ENCODE measurements around the gene SKAP1.
"Not testable (repeated sequence)": the region's sequence is repeated elsewhere in the genome, so short reads cannot be mapped to it uniquely, and the experiment has no call there.

SKAP1 gene

DNA sequence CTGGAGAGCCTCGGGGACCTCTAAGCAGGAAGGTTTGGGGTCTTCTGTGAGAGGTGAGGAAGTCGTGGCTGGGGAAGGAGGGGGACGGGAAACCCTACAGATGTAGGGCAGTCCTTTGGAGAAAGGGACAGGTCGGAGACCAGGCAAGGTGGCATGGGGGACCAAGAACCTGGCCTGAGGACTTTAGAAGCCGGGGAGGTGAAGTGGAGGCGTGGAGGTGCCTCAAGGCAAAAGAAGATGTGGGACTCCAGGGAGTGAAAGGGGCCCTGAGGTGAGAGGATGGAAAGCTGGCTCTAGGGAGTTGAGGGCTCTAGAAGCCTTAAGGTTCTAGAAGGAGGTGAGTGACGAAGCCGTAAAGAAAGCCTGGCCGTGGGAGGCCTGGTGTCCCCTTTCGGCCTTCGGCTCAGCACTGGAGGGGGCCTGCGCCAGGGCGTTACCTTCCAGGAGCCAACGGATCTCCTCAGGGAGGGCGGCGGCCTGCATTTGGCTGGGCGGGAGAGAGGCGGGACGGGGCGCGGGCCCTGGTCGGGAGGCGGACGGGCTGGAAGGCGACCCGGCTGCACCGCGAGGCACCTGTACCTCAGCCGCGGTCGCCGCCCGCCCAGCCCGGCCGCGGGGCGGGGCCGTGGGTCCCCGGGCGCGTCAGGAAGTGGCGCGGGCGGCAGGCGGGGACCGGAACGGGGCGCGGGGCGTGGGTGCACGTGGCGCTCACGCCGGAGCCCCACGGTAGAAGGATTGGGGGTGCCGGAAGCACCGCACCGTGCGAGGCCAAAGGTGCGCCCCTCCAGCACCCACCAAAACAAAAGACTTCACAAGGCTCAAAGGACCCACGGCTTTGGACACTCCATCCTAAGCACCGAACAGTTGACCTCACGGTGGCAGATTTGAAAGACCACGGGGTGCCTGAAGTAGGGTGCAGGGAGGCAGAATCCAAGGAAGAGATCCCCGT lies at the start of gene SKAP1:
Gene SKAP1, minus strand, starts transcription at position 577 of the 949 bp plus-strand sequence.
- DNase-seq = no peak

DNA sequence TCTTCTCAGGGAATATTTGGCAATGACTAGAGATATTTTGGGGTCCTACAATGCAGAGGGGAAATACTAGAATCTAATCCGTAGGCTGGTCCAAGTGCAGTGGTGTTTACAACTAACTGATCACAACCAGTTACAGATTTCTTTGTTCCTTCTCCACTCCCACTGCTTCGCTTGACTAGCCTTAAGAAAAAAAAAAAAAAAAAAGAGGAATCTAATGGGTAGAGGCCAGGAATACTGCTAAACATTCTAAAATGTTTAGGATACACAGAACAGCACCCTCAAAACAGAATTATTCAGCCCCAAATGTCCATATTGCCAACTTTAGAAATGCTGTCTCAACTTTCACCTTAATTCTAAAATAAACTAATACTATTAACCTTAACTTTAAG lies 49.0 kb upstream of the SKAP1 start:
- DNase-seq = no peak

DNA sequence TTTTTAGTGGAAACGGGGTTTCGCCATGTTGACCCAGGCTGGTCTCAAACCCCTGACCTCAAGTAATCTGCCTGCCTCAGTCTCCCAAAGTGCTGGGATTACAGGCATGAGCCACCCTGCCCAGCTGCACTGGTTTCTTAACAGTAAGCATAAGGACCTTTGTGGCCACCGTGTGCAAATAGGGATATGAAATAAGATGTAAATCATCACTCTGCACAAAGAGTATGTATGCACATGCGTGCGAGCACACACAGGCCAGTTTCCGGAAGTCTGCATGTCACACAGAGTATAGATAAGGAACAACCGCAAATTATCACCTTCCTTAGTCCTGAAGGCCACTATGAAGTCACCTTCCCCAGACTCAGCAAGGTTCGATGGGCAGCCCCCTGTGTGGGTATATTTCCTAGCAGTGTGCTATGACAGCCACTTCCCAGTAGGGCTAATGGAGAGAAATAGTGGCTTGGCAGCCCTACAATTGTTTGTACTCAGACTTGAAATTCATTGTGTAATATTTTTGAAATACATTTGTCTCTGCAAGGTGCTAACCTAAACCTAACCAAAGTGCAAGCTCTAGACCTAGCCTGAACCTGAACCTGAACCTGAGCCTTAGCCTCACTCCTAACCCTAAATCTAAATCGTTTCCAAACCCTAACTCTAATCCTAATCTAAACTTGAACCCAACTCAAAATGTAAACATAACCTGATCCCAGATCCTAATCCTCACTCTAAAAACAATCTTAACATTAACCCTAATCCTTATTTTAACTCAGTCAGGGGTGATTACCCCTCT lies 48.4 kb upstream of the SKAP1 start:
- no peak for DNase-seq

DNA sequence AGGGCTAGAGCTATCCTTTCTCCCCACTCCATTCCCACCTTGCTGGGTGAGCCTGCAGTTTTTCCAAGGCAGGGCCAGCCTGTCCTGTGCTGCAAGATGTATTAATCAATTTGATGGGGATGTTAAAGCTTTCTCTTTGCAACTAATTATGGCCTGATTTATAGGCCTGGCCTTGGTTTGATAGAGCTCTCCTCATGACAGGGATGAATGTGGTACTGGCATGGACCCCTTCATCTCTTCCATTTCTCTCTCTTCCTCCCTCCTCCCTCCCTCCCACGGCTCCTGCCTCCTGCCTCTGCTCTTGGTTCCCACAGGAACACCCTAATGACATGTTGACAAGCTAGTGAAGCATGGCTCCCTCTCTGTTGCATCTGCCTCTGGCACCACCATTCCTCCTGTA lies 47.2 kb upstream of the SKAP1 start:
- no peak for DNase-seq

DNA sequence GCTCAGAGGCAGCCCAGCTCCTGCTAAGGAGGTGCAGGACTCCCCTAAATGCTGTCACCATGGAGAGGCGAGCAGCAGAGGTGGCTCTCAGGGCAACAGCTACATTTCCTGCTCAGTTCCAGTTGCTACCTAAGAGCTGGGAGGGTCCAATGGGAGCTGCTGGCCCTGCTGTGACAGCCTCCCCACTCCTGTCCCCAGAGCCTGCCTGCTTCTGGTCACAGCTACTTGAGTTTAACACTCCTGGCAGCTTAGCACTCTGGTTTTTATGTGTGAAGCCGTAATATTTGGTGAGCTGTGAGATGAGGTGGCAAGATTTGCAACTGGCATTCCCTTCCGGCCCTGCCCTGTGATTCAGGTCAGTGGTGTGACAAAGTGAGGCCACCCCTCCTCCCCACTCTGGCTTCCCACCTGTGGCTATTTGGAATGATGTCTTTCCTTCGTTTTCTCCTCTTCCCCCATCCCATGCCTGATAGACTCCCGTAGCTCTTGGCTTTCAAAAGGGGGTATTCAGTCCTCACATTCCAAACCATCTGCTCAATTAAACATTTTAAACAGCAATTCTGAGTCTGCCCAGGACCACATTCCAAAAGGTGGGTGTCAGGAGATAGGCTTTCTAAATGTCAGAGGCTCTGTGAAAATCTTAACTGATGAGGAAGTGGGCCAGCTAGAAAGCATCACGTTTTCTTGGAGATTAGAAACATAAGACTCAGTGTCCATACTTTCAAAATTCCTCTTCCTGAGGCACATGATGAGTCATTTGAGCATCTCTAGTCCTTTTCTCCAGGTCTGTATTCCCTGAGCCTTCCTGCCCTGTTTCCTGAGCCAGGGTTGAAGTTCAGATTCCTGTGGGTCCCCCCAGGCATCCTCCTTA lies 42.6 kb upstream of the SKAP1 start:
- DNase-seq = no peak

DNA sequence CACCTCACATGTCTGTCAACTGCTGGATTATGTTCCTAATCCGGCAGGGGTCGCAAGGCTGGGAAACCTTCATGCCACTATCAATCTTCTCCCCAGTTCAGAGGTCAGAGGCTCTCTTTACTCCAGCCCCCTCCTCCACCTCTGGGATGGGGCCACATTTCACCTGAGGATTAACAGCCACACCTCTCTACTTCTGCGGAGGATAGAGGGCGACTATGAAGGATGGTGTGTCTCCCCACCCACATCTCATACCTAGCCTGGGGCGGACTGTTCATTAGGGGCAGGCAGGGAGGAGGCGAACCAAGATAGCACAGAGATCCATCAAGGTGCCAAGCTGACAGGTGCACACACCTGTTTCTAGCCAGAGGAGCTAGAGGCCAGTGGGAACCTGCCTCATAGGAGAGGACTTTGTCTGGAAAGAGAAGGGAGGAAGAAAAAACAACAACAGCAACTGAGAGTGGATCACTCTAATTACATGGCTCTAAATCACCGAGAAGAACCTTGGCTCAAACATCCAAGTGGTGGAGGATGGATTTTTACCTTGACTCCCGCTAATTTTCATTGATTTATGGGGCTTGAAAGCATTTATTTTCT lies 41.9 kb upstream of the SKAP1 start:
- DNase-seq = no peak

DNA sequence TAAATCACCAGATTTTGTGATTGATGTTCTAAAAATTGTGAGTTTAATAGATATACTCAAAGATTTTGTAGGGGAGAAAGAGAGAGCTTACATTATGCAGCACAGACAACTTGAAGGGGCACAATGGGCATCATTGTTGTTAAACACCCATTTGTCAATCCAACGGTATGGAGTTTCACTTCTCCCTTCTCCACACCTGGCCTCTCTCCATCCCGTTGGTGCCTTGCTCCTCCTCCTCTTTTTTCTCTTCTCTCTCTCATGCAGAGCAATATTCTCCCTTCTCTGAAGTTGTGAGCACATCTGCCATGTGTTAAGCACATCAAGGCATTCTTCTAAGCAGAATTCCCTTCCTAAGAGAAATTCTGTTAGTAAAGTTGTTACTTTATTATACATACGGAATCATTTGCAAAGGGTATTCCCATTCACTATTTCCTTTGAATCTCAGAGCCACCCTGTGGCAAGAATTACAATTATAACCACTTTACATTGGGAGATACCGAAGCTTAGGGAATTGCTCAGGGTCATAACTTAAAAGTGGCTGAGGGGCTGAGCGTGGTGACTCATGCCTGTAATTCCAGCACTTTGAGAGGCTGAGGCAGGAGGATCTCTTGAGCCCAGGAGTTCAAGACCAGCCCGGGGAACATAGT lies 40.5 kb upstream of the SKAP1 start:
- DNase-seq = no peak

DNA sequence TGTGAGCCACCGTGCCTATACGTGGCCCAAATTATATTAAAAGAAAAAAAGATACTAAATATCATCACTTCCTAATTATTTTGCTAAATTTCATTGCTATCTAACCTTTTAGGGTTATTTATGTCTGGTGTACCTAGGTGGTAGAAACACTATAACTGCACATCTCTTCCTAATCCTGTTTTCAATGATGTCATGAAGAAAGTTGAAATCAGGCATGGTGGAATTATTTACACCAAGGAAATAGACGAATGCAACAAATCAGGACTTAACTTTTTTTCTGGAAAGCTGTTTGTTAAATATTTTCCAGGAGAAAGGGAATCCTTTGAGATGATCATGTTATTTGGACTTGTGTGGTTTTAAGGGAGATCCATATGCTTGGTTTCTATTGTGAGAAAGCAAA lies 39.2 kb upstream of the SKAP1 start:
- DNase-seq = no peak

DNA sequence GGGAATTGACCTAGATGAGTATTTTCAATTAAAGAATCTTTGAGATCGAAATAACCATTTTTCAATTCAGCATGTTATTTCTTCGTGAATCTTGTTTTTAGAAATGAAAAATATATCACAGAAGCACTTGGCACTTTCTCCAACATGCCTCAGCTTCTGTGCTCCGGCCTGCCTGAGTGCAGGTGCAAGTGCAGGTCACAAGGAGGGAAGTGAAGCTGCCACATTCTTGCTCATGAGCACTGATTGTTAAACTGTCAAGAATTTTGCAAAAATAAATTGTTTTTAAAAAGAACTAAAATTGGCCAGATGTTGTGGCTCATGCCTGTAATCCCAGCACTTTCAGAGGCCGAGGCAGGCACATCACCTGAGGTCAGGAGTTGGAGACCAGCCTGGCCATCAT lies 38.3 kb upstream of the SKAP1 start:
- no peak for DNase-seq

DNA sequence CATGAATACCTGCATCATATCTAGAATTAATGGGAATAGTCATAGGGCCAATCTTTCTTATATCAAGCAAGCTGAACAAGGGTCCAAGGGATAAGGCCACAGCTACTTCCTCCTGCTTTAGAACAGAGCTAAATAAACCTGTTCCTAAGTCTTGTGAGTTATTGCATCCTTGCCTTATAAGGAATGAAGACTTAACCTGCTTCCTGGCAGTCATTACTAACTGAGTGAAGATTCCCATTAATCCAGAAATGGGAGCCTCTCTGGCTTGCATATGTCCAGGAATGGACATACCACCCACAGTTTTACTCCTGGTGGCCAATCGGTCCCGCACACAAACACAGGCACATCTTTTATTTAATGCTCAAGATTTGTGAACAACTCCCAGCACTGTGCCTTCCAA lies 35.9 kb upstream of the SKAP1 start:
- DNase-seq = no peak

DNA sequence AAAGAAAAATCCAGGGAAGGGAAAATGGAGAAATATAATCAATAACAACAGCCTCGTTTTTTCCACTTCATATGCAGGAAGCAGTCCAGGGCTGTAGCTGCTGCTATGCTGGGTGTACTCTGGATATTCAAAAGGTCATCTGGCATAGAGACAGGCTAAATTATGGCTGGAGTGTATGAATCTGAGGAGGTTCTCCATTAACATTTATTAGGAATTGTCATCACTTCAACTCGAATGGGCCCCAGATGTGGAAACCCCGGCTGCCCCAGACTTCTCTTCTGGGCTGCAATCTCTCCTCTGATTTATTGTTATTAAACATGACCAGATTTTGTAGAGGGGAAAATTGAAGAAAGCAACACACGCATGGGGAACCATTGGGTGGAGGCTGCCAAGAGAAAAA lies 33.5 kb upstream of the SKAP1 start:
- DNase-seq = peak; percentile 53

DNA sequence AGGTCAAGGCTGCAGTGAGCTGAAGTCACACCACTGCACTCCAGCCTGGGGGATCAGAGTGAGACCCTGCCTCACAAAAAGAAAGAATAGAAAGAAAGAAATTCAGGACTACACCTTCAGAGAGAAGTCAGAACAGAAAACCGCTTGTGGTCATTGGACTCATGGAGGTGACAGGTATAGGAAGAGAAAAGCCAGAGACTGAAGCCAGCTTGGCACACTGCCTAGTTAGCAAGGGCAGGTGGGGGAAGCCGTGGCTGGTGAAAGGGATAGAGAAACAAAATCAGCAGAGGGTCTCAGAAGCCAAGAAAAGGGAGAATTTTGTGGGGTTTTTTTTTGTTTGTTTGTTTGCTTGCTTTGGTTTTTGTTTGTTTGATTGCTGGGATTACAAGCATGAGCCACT lies 32.9 kb upstream of the SKAP1 start:
- no peak for DNase-seq

DNA sequence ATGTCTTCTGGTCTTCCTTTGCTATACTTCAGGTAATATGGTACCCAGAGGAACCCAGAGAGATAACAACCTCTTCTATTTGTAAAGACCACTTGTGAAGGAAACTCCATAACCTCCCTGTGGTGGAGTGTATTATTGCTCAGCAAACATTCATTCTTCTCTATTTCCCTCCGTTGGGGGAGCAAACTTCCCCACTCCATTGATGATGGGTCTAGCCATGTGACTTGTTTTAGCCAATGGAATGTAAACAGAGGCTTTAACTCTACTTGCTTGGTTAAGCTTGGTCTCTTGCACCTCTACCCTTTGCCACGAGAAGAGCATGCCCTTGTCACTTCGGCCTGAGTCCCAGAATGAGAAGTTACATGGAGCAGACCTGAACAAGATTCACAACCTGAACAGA lies 30.0 kb upstream of the SKAP1 start:
- DNase-seq = no peak

DNA sequence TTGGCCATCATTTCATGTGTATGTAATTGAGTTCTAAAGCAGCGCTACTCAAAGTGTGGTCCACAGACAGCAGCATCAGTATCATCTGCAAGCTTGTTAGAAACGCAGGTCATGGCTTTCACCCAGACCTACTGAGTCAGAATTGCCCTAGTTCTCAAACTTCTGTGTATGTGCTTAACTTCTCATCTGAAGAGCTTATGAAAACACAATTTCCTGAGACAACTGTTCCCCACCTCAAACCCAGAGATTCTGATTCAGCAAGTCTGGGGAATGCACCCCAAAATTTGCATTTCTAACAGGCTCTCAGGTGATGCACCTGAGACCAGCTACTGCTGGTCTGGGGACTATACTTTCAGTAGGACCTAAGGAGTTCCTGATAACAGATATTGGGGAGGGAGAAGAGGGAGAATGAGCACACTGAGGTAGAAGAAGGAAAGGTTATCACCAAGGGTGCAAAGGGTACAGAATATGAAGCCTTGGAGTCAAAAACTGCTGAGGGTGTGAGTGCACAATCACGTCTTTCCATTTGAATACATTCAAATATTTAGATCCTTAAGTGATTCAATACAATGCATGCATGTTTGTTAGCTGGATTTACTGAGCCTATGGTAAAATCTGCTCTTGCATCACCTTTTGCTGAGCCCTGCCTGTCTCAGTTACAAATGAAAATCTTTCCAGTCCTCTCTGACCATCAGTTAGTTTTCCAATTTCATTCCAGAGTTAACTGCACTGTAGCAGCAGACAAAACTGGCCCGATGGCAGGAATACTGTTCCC lies 29.2 kb upstream of the SKAP1 start:
- DNase-seq = no peak

DNA sequence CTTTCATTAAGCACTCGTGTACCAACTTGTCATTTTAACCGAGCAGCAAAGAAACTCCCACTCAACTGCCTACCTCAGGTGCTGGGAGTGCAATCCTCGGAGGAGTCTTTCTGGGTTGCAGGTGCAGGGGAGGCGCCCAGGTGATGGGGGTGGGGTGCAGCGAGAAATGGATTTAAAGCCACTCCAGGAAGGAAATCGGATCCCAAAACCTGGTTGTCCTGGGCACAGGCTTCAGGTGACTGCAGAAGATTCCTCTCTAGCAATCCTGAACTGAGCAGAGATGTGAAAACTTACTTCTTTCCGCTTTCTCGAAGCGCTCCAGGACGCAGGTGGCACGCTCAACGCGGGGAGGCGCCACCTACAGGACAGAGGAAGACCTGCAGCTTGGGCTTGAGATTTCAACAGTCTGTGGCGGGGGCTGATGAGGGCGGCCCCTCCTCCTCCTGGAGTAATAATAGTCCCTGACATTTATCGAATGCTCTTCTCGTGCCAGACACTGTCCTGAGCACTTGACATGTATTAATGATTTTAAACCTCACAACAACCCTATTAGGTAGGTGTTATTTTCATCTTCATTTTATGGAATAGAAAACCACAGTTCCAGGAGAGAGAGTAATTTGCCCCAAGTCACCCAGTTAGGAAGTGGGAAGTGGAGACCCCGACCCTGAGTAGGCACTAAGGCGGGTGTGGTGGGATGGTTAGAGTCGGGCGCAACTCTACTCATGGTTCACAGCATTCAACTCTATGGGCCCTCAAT lies 27.2 kb upstream of the SKAP1 start:
- peak; percentile 49 for DNase-seq

DNA sequence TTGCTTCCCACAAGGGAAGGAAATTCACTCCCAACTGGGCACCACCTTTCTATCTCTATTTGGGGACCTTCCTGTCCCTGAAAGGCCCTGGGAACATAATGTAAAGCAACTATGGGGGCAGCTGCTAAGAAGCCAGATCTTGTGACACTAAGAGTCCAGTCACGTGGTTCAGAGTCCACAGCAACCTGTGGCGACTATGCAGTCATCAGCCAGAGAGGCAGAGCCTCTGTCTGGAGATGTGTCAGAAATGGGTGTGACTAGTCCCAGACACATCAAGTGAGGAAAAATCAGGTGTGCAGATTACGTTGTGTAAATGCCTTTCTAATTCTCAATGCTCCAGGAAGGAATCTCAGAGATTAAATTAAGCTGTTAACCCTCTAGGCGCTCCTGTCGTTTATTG lies 26.6 kb upstream of the SKAP1 start:
- no peak for DNase-seq

DNA sequence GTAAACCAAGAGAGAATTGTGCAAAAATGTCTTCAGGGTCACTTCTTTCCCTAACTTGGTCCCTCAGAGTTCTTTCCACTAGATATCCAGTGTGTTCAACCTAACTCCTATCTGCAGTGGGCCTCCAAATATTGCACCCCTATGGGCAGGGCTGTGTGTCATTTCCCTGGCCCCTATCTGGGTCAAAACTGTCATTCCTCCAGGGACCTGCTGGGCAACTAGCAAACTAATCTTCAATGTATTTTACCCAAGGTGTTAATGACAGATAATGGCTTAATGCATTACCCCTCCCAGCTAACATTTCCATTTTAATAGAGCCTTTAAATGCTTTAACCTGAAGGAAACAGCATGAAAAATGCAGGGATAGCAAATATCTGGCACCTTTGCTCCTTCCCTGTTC lies 25.8 kb upstream of the SKAP1 start:
- DNase-seq = no peak

DNA sequence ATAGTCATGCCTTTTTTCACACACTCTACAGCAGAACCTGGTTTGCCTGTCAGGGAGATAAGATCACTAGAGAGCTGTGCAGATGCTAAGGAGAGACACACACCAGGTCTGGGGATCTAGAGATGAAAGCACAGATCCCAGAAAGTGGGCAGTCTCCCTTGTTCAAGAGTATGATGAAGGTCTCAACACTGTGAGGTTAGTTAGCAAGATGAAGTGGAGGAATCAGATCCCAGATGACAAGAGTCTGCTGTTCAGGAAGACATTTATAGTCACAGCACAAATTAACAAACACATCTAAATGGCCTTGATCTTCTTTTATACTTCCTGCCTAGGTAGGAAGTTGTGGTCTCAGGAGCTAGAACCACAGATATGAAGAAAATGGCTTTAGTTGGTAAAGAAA lies 23.4 kb upstream of the SKAP1 start:
- DNase-seq = no peak

DNA sequence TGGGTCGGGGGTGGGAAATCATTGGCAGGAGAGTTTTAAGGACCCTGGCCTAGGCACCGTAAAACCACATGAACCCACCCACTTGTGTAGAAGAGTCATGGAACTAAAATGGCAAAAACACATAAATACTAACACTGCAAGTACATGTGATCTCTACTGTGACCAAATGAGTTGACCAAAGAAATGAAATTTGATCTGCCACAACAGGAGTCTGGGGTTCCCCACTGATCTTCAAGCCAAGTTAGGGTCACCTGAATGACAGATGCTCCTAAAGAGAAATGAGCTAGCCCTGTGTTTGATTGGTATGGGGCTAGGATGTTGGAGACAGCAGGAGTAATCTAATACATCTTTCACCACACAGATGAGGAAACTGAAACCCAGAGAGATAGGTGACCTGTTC lies 21.5 kb upstream of the SKAP1 start:
- no peak for DNase-seq

DNA sequence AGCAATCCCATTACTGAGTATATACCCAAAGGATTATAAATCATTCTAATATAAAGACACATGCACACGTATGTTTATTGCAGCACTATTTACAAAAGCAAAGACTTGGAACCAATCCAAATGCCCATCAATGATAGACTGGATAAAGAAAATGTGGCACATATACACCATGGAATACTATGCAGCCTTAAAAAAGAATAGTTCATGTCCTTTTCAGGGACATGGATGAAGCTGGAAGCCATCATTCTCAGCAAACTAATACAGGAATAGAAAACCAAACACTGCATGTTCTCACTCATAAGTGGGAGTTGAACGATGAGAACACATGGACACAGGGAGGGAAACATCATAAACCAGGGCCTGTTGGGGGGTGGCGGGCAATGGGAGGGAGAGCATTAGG lies 19.3 kb upstream of the SKAP1 start:
- DNase-seq = not testable (repeated sequence)

DNA sequence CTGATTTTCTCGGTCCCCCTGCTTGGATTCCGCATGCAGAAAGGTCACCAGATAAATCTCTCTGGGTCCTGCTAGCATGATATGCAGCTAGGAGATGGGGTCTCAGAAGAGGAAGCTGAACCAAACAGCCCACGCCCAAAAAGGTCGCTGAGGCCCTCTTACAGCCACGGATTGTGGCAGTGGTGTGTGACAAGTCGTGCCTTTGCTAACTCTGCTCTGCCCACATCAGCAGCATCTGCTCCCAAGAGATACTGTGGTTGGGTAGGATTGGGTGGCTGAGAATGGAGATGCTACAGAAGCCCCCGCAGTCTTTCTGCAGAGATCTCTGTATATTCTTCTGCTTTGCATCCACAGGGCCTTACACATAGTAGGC lies 15.2 kb upstream of the SKAP1 start:
- DNase-seq = no peak

Data from right hindlimb (tissue), 1 donor.